ENCODE data around the gene FABP3. TPM values are rescaled to one million over a fixed set of nuclear protein-coding genes. Genes with fewer than 3 reads are reported as not detected.
"Not testable (repeated sequence)": the region's sequence is repeated elsewhere in the genome, so short reads cannot be mapped to it uniquely, and the experiment has no call there.

The FABP3 gene
- total RNA-seq, 1 donor from 2014 or later: 21.7 TPM

DNA sequence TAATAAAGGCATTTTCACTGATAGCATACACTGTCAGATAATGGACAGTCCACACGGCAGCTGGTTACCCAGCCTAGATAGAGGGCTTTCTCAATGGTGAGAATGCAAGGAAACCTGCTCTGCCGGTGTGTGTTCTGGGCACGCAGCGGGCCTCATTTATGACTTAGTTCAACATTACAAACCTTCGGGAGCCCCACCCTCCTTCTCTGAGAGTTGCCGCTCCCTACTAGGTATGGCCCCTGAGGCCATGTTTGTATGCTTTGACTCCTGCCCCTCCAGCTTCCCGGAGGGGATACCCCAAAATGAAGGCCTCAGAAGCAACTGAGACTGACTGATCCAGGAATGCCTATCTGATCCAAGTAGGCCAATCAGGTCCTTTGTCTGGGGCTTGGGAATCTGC is 17.2 kb upstream of the FABP3 start:
- TF ChIP-seq, protein P1, sequence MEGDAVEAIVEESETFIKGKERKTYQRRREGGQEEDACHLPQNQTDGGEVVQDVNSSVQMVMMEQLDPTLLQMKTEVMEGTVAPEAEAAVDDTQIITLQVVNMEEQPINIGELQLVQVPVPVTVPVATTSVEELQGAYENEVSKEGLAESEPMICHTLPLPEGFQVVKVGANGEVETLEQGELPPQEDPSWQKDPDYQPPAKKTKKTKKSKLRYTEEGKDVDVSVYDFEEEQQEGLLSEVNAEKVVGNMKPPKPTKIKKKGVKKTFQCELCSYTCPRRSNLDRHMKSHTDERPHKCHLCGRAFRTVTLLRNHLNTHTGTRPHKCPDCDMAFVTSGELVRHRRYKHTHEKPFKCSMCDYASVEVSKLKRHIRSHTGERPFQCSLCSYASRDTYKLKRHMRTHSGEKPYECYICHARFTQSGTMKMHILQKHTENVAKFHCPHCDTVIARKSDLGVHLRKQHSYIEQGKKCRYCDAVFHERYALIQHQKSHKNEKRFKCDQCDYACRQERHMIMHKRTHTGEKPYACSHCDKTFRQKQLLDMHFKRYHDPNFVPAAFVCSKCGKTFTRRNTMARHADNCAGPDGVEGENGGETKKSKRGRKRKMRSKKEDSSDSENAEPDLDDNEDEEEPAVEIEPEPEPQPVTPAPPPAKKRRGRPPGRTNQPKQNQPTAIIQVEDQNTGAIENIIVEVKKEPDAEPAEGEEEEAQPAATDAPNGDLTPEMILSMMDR (conservative IDR thresholded peaks at IDR 0.05; ENCODE audit: low read depth, low read length): no peak
- DNase-seq (ENCODE audit: low read depth): no peak
- H3K4me3 ChIP-seq (ENCODE audit: low read depth, low read length): no peak overlapping the region

DNA sequence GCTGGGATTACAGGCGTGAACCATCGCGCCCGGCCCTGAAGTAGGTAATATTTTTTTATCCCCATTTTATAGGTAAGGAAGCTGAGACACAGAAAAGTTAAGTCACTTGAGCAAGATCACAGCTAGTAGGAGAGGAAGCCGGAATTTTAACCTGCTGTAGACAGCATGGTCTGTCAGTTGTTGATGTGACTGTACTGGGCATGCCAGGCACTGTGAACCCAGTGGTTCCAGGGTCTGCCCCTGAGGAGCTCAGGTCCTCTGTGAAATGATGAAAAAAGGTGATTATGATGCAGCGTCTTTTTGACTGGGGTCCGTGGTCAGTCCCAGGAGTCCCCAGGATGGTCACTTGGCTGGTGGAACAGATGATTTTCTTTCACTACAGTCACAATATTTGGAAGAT is 16.7 kb upstream of the FABP3 start:
- TF ChIP-seq, protein P1 (conservative IDR thresholded peaks at IDR 0.05; ENCODE audit: low read depth, low read length): no peak
- DNase-seq (ENCODE audit: low read depth): no peak
- no peak overlapping the region for H3K4me3 ChIP-seq (ENCODE audit: low read depth, low read length)

DNA sequence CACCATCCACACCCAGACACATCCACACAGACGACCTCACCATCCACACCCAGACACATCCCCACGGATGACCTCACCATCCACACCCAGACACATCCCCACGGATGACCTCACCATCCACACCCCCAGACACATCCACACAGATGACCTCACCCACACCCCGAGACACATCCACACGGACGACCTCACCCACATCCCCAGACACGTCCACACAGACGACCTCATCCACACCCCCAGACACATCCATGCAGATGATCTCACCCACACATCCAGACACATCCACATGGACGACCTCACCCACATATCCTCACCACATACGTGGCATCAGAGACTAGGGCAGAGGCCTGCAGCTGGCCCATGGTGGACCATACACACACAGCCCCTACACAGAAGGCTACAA is 14.7 kb upstream of the FABP3 start:
- TF ChIP-seq, protein P1 (conservative IDR thresholded peaks at IDR 0.05; ENCODE audit: low read depth, low read length): no peak
- H3K4me3 ChIP-seq (ENCODE audit: low read depth, low read length): no peak overlapping the region
- DNase-seq (ENCODE audit: low read depth): no peak

DNA sequence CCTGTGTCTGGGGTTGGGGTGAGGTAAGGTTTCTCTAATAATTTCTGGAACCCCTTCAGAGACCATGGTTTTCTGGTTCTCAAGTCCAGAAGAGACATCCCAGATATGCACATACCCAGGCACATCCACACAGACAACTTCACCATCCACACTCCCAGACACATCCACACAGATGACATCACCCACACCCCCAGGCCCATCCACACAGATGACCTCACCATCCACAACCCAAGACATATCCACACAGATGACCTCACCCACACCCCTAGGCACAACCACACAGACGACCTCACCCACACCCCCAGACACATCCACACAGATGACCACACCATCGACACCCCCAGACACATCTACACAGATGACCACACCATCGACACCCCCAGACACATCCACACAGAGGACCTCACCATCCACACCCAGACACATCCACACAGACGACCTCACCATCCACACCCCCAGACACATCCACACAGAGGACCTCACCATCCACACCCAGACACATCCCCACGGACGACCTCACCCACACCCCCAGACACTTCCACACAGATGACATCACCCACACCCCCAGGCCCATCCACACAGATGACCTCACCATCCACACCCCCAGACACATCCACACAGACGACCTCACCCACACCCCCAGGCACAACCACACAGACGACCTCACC is 13.8 kb upstream of the FABP3 start:
- not testable (repeated sequence) for H3K4me3 ChIP-seq (ENCODE audit: low read depth, low read length); DNase-seq (ENCODE audit: low read depth)

DNA sequence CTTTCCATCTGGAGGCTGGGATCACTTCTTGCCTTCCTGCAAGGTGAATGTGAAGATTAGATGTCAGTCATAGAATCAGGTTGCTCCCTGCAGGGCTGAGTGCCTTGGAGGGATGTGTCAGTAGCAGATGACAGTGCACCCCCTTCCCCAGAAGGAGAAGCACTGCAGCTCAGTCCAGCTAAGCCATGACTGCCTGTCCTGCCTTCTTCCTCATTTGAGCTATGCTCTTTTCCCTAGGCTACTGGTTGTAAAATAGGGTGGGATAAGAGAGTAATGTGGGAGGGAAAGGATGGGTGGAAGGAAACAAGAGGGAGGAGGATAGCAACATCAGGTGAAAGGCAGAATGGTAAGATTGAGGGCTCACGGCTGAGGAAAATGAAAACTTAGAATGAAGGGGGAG is 11.1 kb upstream of the FABP3 start:
- H3K4me3 ChIP-seq (ENCODE audit: low read depth, low read length): no peak overlapping the region
- TF ChIP-seq, protein P1 (conservative IDR thresholded peaks at IDR 0.05; ENCODE audit: low read depth, low read length): no peak
- DNase-seq (ENCODE audit: low read depth): no peak

DNA sequence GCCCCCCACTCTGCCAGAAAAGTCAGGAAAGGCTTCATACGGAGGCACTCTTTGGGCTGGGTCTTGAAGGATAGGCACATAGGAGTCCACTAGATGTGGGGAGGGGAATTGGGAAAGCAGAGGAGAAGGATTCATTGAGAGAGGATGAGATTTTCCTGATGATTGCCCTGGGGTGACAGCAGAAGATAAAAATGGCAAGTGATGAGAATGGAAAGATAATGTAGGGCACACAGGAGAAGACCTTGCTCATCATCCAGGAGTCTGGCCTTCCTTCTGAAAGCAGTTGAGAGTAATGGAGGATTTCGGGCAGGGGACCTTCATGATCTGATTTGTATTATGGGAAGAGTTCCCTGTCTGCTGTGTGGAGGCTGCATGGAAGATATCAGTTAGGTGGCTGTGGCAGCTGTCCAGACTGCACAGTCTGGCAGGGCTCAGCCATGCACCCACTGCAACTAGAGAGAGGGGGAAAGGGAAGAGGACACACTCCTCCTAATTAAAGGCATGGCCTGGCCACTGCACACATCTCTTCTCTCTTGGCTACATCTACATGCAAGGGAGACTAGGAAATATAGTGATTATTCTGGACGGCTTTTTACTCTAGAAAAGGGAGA is 9.6 kb upstream of the FABP3 start:
- TF ChIP-seq, protein P1 (conservative IDR thresholded peaks at IDR 0.05; ENCODE audit: low read depth, low read length): no peak
- H3K4me3 ChIP-seq (ENCODE audit: low read depth, low read length): no peak overlapping the region
- DNase-seq (ENCODE audit: low read depth): no peak

DNA sequence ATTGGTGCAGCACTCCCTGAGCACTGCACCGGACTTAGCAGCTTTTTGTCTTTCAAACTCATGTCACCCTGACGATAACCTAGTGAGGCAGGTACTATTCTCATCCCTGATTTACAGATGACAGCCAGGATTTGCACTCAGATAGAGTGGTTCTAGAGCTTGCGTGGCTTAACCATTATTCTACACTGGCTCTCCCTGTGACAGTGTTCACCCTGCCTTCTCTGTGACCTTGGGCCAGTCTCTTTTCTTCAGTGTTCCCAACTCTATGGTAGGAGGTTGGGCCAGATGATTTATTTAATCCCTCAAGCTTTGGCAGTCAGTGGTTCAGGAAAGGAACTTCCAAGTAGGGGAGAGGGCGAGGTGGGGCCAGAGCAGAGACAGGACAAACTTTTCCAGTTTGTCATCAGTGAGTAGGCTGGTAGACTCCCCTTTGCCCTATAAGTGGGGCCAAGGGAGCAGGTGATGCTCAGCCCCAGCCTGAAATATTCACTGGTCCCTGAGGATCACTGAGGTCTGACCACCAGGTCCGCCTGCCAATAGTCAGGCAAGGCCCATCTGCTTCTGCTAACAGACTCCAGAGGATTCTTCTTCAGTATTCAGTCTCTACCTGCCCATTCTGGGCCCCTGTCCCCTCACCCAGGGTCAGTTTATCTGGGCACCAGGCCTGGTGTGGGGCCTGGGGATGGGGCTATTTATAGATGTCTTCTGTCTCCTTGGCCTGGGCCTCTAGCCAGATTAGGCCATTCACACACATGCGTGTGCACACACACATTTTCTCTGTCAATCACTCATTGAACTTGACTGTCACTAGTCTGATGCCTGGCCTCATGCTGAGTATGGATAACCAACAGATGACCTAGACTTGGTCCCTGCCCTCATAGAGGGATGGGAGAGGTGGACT is 8.8 kb upstream of the FABP3 start:
- TF ChIP-seq, protein P1 (conservative IDR thresholded peaks at IDR 0.05; ENCODE audit: low read depth, low read length): no peak
- DNase-seq (ENCODE audit: low read depth): no peak
- no peak overlapping the region for H3K4me3 ChIP-seq (ENCODE audit: low read depth, low read length)

Measured in epithelial cell of proximal tubule (primary cell).